ENCODE results near the gene CAMK2N2.

CAMK2N2 gene

GRCh38 chr3:184240384-184241140 is 20.8 kb downstream of the CAMK2N2 start:
- DNase-seq (ENCODE audit: low read depth): no peak

GRCh38 chr3:184239708-184240107 is 21.6 kb downstream of the CAMK2N2 start:
- DNase-seq (ENCODE audit: low read depth): no peak

GRCh38 chr3:184239221-184239620 is 22.1 kb downstream of the CAMK2N2 start:
- no peak for DNase-seq (ENCODE audit: low read depth)

GRCh38 chr3:184238246-184238818 is 23.0 kb downstream of the CAMK2N2 start:
- DNase-seq (ENCODE audit: low read depth): no peak

- no peak for DNase-seq (ENCODE audit: low read depth)
Measured at GRCh38 chr3:184237807-184238206, 23.5 kb downstream of the CAMK2N2 start.

- no peak for DNase-seq (ENCODE audit: low read depth)
Measured at GRCh38 chr3:184237211-184237610, 24.1 kb downstream of the CAMK2N2 start.

- no peak for DNase-seq (ENCODE audit: low read depth)
Measured at GRCh38 chr3:184236636-184237035, 24.7 kb downstream of the CAMK2N2 start.

- DNase-seq (ENCODE audit: low read depth): no peak
Measured at GRCh38 chr3:184236033-184236410, 25.3 kb downstream of the CAMK2N2 start.

GRCh38 chr3:184235381-184236032 is 25.8 kb downstream of the CAMK2N2 start:
- no peak for DNase-seq (ENCODE audit: low read depth)

GRCh38 chr3:184234671-184235380 is 26.5 kb downstream of the CAMK2N2 start:
- DNase-seq (ENCODE audit: low read depth): no peak

GRCh38 chr3:184234224-184234623 is 27.1 kb downstream of the CAMK2N2 start:
- DNase-seq (ENCODE audit: low read depth): no peak

- DNase-seq (ENCODE audit: low read depth): no peak
Measured at GRCh38 chr3:184233127-184233843, 28.1 kb downstream of the CAMK2N2 start.

- no peak for DNase-seq (ENCODE audit: low read depth)
Measured at GRCh38 chr3:184231671-184232070, 29.7 kb downstream of the CAMK2N2 start.

- no peak for DNase-seq (ENCODE audit: low read depth)
Measured at GRCh38 chr3:184230603-184231528, 30.5 kb downstream of the CAMK2N2 start.

GRCh38 chr3:184230081-184230602 is 31.2 kb downstream of the CAMK2N2 start:
- DNase-seq (ENCODE audit: low read depth): no peak

- peak; percentile 68 for DNase-seq (ENCODE audit: low read depth)
Measured at GRCh38 chr3:184229394-184230080, 31.8 kb downstream of the CAMK2N2 start, which contains the start of gene VWA5B2. TSS of gene VWA5B2 (plus strand) at chr3:184229585. CDS start at chr3:184230529, 944 bp downstream.

- DNase-seq (ENCODE audit: low read depth): no peak
Measured at GRCh38 chr3:184228376-184229137, 32.8 kb downstream of the CAMK2N2 start.

- peak; percentile 36 for DNase-seq (ENCODE audit: low read depth)
Measured at GRCh38 chr3:184227481-184227935, 33.8 kb downstream of the CAMK2N2 start.

GRCh38 chr3:184223946-184224345 is 37.4 kb downstream of the CAMK2N2 start:
- no peak for DNase-seq (ENCODE audit: low read depth)

Data from stimulated activated CD8-positive, alpha-beta memory T cell treated with anti-CD3 and anti-CD28 coated beads, Interleukin-4, amount 100 ng/mL, for 24 hours (primary cell).